Hematopoietic multipotent progenitor cell treated with erythropoietin and hydrocortisone succinate and interleukin-3 and kit ligand, for 15 days (in vitro differentiated cells): ENCODE data around the gene FHAD1.
"Not testable (repeated sequence)": the region's sequence is repeated elsewhere in the genome, so short reads cannot be mapped to it uniquely, and the experiment has no call there.

Experiments
- DNase-seq: peaks from one replicate; pipeline ENCODE4 v3.0.0-alpha.2; 2015; ENCODE audit warnings: low spot score

Gene FHAD1

GRCh38 chr1:15276691-15277446, 29.8 kb downstream of the FHAD1 start:
- no peak for DNase-seq

- DNase-seq, result no peak
Measured at GRCh38 chr1:15277447-15277838, 30.4 kb downstream of the FHAD1 start.

- no peak for DNase-seq
Measured at GRCh38 chr1:15277933-15278332, 30.9 kb downstream of the FHAD1 start.

GRCh38 chr1:15279576-15280230, 32.7 kb downstream of the FHAD1 start:
- no peak for DNase-seq

GRCh38 chr1:15280416-15280815, 33.4 kb downstream of the FHAD1 start:
- DNase-seq, result no peak

GRCh38 chr1:15282038-15282437, 35.0 kb downstream of the FHAD1 start:
- no peak for DNase-seq

- no peak for DNase-seq
Measured at GRCh38 chr1:15282810-15283474, 35.9 kb downstream of the FHAD1 start.

GRCh38 chr1:15283526-15283925, 36.5 kb downstream of the FHAD1 start:
- no peak for DNase-seq

GRCh38 chr1:15286452-15286851, 39.4 kb downstream of the FHAD1 start:
- DNase-seq, result no peak

- no peak for DNase-seq
Measured at GRCh38 chr1:15287035-15287979, 40.3 kb downstream of the FHAD1 start.

- DNase-seq, result no peak
Measured at GRCh38 chr1:15288173-15288926, 41.3 kb downstream of the FHAD1 start.

GRCh38 chr1:15289251-15289651, 42.2 kb downstream of the FHAD1 start:
- no peak for DNase-seq

- no peak for DNase-seq
Measured at GRCh38 chr1:15290382-15290781, 43.4 kb downstream of the FHAD1 start.

- no peak for DNase-seq
Measured at GRCh38 chr1:15295696-15296095, 48.7 kb downstream of the FHAD1 start.

- no peak for DNase-seq
Measured at GRCh38 chr1:15296585-15297321, 49.7 kb downstream of the FHAD1 start.

- not testable (repeated sequence) for DNase-seq
Measured at GRCh38 chr1:15297975-15298374, 51.0 kb downstream of the FHAD1 start.

- no peak for DNase-seq
Measured at GRCh38 chr1:15299179-15299578, 52.2 kb downstream of the FHAD1 start.

- DNase-seq, result no peak
Measured at GRCh38 chr1:15299806-15300205, 52.8 kb downstream of the FHAD1 start.

- DNase-seq, result no peak
Measured at GRCh38 chr1:15303935-15304334, 56.9 kb downstream of the FHAD1 start.

- DNase-seq, result peak; percentile 43
Measured at GRCh38 chr1:15304708-15305467, 57.9 kb downstream of the FHAD1 start.
